Measurements from ENCODE around the gene CPLX1. TPM values are rescaled to one million over a fixed set of nuclear protein-coding genes. Genes with fewer than 3 reads are reported as not detected.
"Not testable (repeated sequence)": the region's sequence is repeated elsewhere in the genome, so short reads cannot be mapped to it uniquely, and the experiment has no call there.

The CPLX1 gene
- total and polyA plus RNA-seq, 5 donors from 2014 or later, result 0.16 to 0.62 TPM; not detected in 3

DNA sequence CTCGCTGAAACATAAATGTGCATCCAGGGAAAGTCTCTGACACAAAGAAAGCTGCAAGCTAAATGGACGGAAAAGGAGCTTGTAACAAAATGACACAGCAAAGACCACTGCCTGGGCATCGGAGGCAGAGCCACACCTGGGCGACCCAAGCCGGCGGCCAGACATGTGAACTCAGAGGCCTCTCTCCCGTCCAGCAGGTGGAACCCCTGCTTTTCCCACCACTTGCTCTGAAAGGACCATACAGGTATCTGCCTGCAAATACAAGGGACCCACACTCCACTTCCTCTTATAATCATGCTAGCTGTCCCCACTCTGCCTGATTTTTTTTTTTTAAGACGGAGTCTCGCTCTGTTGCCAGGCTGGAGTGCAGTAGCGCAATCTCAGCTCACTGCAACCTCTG is 12.0 kb downstream of the CPLX1 start:
- Histone ChIP-seq H3K27ac (ENCODE audit: insufficient read depth, low read length, poor library complexity, severe bottlenecking) (no peak overlapping the region), H3K4me1 (ENCODE audit: control insufficient read depth, insufficient read depth, low read length, poor library complexity, severe bottlenecking) (no peaks in the 10 kb centered on the region), H3K27me3 (ENCODE audit: control insufficient read depth, insufficient read depth, low read length) (peaks cover 4% of the 10 kb centered on the region), H3K36me3 (ENCODE audit: control insufficient read depth, insufficient read depth, low read length) (no peaks in the 10 kb centered on the region), H3K9me3 (ENCODE audit: control insufficient read depth in 2 of 2, low read length in 2 of 2) (no peaks in the 10 kb centered on the region), H3K4me3 (ENCODE audit: low read depth, low read length) (no peak overlapping the region)
- Mint-ChIP-seq H3K27me3 (peaks cover 40% of the 10 kb centered on the region), H3K36me3 (no peaks in the 10 kb centered on the region), H3K4me3 (no peak overlapping the region), H3K9me3 (no peaks in the 10 kb centered on the region), H3K27ac (no peak overlapping the region), H3K4me1 (peaks cover 0 to under 1% (median 0%) of the 10 kb centered on the region in 4 donors)
- ATAC-seq (ENCODE audit: low read depth in 2 of 2) (no peak), DNase-seq (no peak)

DNA sequence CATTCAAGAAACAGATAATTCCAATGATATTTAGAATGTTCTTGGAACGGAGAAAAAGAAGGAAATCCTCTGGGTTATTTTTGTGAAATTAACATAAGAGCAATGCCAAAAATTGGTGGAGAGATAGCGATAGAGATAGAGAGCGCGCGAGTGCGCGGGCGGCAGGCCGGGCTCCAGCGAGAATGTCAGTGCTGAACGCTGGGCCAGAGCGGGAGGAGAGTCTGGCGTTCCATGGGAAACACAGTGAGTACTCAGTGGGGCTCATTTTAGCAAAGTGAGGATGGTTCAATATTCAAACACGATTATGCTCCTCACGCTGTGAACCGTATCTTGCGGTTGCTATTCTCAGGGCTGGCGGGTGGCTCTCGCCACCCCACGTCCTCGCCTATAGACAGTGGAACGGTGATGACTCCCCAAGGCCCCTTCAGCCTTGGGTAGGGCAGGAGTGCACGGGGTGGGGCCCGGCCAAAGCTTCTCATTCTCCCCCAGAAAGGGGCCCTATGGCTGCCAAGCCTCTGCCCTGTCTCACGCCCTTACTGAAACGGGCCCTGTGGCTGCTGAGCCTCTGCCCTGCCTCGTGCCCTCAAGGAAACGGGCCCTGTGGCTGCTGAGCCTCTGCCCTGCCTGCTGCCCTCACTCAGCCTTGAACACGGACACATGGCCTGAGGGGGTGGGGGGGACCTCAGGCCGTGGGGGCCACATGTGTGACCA is 16.9 kb downstream of the CPLX1 start:
- no peak for DNase-seq
- Mint-ChIP-seq H3K27me3 (peaks cover 27% of the 10 kb centered on the region), H3K4me3 (no peak overlapping the region), H3K4me1 (peaks cover 0 to 4% (median 2%) of the 10 kb centered on the region in 4 donors), H3K9me3 (peaks cover 0 to 3% (median 0%) of the 10 kb centered on the region in 7 donors), H3K27ac (peak overlapping the region in 1 of 3 donors; percentile 77), H3K36me3 (no peaks in the 10 kb centered on the region)
- H3K27me3 ChIP-seq (ENCODE audit: control insufficient read depth, insufficient read depth, low read length), result peaks cover 7% of the 10 kb centered on the region
- no peak for ATAC-seq (ENCODE audit: low read depth in 2 of 2)
- no peaks in the 10 kb centered on the region for H3K36me3 ChIP-seq (ENCODE audit: control insufficient read depth, insufficient read depth, low read length)
- H3K4me3 ChIP-seq (ENCODE audit: low read depth, low read length), result no peak overlapping the region
- H3K9me3 ChIP-seq (ENCODE audit: control insufficient read depth in 2 of 2, low read length in 2 of 2), result no peaks in the 10 kb centered on the region
- no peaks in the 10 kb centered on the region for H3K4me1 ChIP-seq (ENCODE audit: control insufficient read depth, insufficient read depth, low read length, poor library complexity, severe bottlenecking)
- no peak overlapping the region for H3K27ac ChIP-seq (ENCODE audit: insufficient read depth, low read length, poor library complexity, severe bottlenecking)

DNA sequence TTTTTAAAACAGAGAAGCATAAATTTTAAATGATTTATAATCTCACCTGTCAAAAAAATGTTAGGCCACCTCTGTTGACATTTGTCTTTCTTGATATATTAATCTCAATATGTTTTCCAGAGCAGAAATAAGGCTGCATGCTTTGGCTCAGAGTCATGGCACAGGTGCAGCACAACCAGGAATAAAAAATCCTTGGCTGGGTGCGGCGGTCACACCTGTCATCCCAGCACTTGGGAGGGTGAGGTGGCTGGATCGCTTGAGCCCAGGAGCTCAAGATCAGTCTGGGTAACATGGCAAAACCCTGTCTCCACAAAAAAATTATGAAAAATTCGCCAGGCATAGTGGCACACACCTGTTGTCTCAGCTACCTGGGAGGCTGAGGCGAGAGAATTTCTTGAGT is 18.1 kb downstream of the CPLX1 start:
- DNase-seq (no peak), ATAC-seq (ENCODE audit: low read depth in 2 of 2) (no peak)
- Histone ChIP-seq H3K36me3 (ENCODE audit: control insufficient read depth, insufficient read depth, low read length) (no peaks in the 10 kb centered on the region), H3K4me3 (ENCODE audit: low read depth, low read length) (no peak overlapping the region), H3K4me1 (ENCODE audit: control insufficient read depth, insufficient read depth, low read length, poor library complexity, severe bottlenecking) (no peaks in the 10 kb centered on the region), H3K27me3 (ENCODE audit: control insufficient read depth, insufficient read depth, low read length) (peaks cover 7% of the 10 kb centered on the region), H3K27ac (ENCODE audit: insufficient read depth, low read length, poor library complexity, severe bottlenecking) (no peak overlapping the region), H3K9me3 (ENCODE audit: control insufficient read depth in 2 of 2, low read length in 2 of 2) (no peaks in the 10 kb centered on the region)
- H3K27ac Mint-ChIP-seq, result no peak overlapping the region
- peaks cover 0 to 3% (median 0%) of the 10 kb centered on the region in 7 donors for H3K9me3 Mint-ChIP-seq
- no peaks in the 10 kb centered on the region for H3K36me3 Mint-ChIP-seq
- H3K27me3 Mint-ChIP-seq, result peaks cover 19% of the 10 kb centered on the region
- no peak overlapping the region for H3K4me3 Mint-ChIP-seq
- peaks cover 0 to 4% (median 2%) of the 10 kb centered on the region in 4 donors for H3K4me1 Mint-ChIP-seq

DNA sequence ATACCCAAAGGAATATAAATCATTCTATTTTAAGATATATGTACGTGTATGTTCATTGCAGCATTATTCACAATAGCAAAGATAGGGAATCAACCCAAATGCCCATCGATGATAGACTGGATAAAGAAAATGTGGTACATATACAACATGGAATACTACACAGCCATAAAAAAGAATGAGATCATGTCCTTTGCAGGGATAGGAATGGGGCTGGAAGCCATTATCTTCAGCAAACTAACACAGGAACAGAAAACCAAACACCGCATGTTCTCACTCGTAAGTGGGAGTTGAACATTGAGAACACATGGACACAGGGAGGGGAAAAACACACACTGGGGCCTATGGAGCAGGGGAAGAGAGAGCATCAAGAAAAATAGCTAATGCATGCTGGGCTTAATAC is 18.9 kb downstream of the CPLX1 start:
- H3K36me3 Mint-ChIP-seq; H3K9me3 ChIP-seq (ENCODE audit: control insufficient read depth in 2 of 2, low read length in 2 of 2); H3K27me3 ChIP-seq (ENCODE audit: control insufficient read depth, insufficient read depth, low read length); H3K4me3 Mint-ChIP-seq; H3K4me1 Mint-ChIP-seq; H3K36me3 ChIP-seq (ENCODE audit: control insufficient read depth, insufficient read depth, low read length); H3K27ac ChIP-seq (ENCODE audit: insufficient read depth, low read length, poor library complexity, severe bottlenecking); H3K9me3 Mint-ChIP-seq; ATAC-seq (ENCODE audit: low read depth in 2 of 2); H3K4me3 ChIP-seq (ENCODE audit: low read depth, low read length); DNase-seq; H3K4me1 ChIP-seq (ENCODE audit: control insufficient read depth, insufficient read depth, low read length, poor library complexity, severe bottlenecking): not testable (repeated sequence)
- H3K27ac Mint-ChIP-seq, result peak overlapping the region in 1 of 3 donors; percentile 1
- peaks cover 17% of the 10 kb centered on the region for H3K27me3 Mint-ChIP-seq

DNA sequence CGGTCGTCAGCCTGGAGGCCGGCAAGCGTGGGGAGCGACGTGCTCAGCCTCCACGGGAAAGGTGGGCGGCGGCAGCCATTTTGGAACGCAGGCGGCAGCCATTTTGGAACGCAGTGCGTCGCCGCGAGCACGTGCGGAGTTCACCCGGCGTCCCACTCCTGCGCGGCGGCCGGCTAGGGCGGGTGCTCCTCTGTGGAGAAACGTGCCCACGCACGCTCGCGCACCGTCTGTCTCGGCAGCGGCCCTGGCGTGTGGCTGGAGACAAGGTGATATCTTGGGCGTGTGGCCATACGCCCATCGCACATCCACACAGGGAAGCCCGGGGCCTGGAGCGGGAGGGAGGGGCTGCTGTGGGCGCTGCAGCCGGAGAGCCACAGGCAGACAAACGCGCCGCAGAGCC is 21.1 kb downstream of the CPLX1 start:
- Histone ChIP-seq H3K27ac (ENCODE audit: insufficient read depth, low read length, poor library complexity, severe bottlenecking) (no peak overlapping the region), H3K4me3 (ENCODE audit: low read depth, low read length) (no peak overlapping the region), H3K9me3 (ENCODE audit: control insufficient read depth in 2 of 2, low read length in 2 of 2) (no peaks in the 10 kb centered on the region), H3K36me3 (ENCODE audit: control insufficient read depth, insufficient read depth, low read length) (no peaks in the 10 kb centered on the region), H3K27me3 (ENCODE audit: control insufficient read depth, insufficient read depth, low read length) (peaks cover 7% of the 10 kb centered on the region), H3K4me1 (ENCODE audit: control insufficient read depth, insufficient read depth, low read length, poor library complexity, severe bottlenecking) (peaks cover 3% of the 10 kb centered on the region)
- DNase-seq (no peak), ATAC-seq (ENCODE audit: low read depth in 2 of 2) (no peak)
- Mint-ChIP-seq H3K27me3 (peaks cover 5% of the 10 kb centered on the region), H3K36me3 (no peaks in the 10 kb centered on the region), H3K4me3 (no peak overlapping the region), H3K4me1 (peaks cover 0 to 8% (median 4%) of the 10 kb centered on the region in 4 donors), H3K9me3 (peaks cover 0 to 3% (median 0%) of the 10 kb centered on the region in 7 donors), H3K27ac (no peak overlapping the region)

DNA sequence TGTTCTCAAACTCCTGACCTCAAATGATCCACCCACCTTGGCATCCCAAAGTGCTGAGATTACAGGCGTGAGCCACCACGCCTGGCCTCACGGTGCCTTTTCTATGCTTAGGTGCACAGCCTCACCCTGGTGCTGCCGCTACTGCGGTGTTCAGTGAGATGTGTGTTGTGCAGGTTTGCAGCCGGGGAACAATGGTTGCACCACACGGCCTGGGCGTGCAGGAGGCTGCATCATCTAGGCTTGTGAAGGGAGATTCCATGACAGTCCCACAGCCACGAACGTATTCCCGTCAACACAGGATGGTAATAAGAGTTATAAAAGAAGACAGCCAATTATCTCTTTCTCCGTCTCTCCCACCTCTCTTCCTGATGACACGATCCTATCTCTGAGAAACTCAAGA is 22.0 kb downstream of the CPLX1 start:
- no peaks in the 10 kb centered on the region for H3K36me3 Mint-ChIP-seq

DNA sequence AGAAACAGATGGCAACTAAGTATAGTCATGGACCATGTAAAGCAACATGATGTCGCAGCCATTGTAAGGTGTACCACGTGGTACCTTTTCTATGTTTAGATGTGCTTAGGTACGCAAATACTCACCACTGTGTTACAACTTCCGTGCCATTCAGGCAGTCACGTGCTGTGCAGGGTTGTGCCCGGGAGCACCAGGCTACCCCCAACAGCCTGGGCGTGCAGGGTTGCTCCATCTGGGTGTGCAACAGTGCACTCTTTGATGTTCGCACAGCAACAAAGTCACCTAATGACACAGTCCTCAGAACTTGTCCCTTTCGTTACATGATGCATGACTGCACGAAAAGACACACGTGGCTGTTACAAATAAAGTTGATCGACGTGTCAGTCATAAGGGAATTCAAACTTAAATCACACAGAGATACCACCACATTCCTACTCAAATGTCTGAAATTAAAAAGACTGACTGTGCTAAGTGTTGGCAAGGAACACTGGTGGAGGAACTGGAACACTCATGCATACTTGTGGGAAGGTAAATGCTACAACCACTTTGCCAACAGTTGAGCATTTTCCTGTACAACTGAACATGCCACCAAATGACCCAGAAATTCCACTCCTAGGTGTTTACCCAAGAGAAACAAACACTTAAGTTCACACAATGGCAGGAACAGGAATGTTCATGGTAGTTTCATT is 24.3 kb downstream of the CPLX1 start:
- ATAC-seq (ENCODE audit: low read depth in 2 of 2) (no peak), DNase-seq (no peak)
- peaks cover 6 to 23% (median 13%) of the 10 kb centered on the region in 4 donors for H3K4me1 Mint-ChIP-seq
- Histone ChIP-seq H3K36me3 (ENCODE audit: control insufficient read depth, insufficient read depth, low read length) (no peaks in the 10 kb centered on the region), H3K9me3 (ENCODE audit: control insufficient read depth in 2 of 2, low read length in 2 of 2) (no peaks in the 10 kb centered on the region), H3K4me3 (ENCODE audit: low read depth, low read length) (no peak overlapping the region), H3K4me1 (ENCODE audit: control insufficient read depth, insufficient read depth, low read length, poor library complexity, severe bottlenecking) (peaks cover 16% of the 10 kb centered on the region), H3K27me3 (ENCODE audit: control insufficient read depth, insufficient read depth, low read length) (peaks cover 7% of the 10 kb centered on the region), H3K27ac (ENCODE audit: insufficient read depth, low read length, poor library complexity, severe bottlenecking) (no peak overlapping the region)
- peak overlapping the region in 1 of 3 donors; percentile 52 for H3K27ac Mint-ChIP-seq
- H3K27me3 Mint-ChIP-seq, result peaks cover 10% of the 10 kb centered on the region
- H3K36me3 Mint-ChIP-seq, result no peaks in the 10 kb centered on the region
- peaks cover 0 to 3% (median 0%) of the 10 kb centered on the region in 7 donors for H3K9me3 Mint-ChIP-seq
- no peak overlapping the region for H3K4me3 Mint-ChIP-seq

More for the DNA sequence above, 22.0 kb downstream of the CPLX1 start:
- DNase-seq, result no peak
- Mint-ChIP-seq H3K9me3 (peaks cover 0 to 3% (median 0%) of the 10 kb centered on the region in 7 donors), H3K4me1 (peaks cover 3 to 16% (median 10%) of the 10 kb centered on the region in 4 donors), H3K27ac (no peak overlapping the region), H3K27me3 (peaks cover 8% of the 10 kb centered on the region), H3K4me3 (no peak overlapping the region)
- peaks cover 7% of the 10 kb centered on the region for H3K27me3 ChIP-seq (ENCODE audit: control insufficient read depth, insufficient read depth, low read length)
- no peak overlapping the region for H3K4me3 ChIP-seq (ENCODE audit: low read depth, low read length)
- H3K9me3 ChIP-seq (ENCODE audit: control insufficient read depth in 2 of 2, low read length in 2 of 2), result no peaks in the 10 kb centered on the region
- peaks cover 11% of the 10 kb centered on the region for H3K4me1 ChIP-seq (ENCODE audit: control insufficient read depth, insufficient read depth, low read length, poor library complexity, severe bottlenecking)
- H3K27ac ChIP-seq (ENCODE audit: insufficient read depth, low read length, poor library complexity, severe bottlenecking), result no peak overlapping the region
- ATAC-seq (ENCODE audit: low read depth in 2 of 2), result no peak
- no peaks in the 10 kb centered on the region for H3K36me3 ChIP-seq (ENCODE audit: control insufficient read depth, insufficient read depth, low read length)

Measured in CD4-positive, CD25-positive, alpha-beta regulatory T cell (primary cell).